Tibial artery (tissue), 4 donors: ENCODE data around the gene MAPK8IP2.
A peak's percentile ranks its signal among the peaks of the same experiment; 100 is the strongest.

Experiments used
- DNase-seq, 2 donors: peaks; one replicate each; pipeline ENCODE4 v3.0.0-alpha.2; 2019
- H3K27ac ChIP-seq, 2 donors: fragments of 200-600 bp; sonication (generic) in 1 of 2; 1 replicate in 1 of 2; 2 replicates in 1 of 2; pipeline ENCODE4 v1.5.1; 2018 to 2019; ENCODE audit warnings: mild to moderate bottlenecking in 1 of 2
- H3K27me3 ChIP-seq, 2 donors: fragments of 200-600 bp; sonication (generic) in 1 of 2; one replicate each; pipeline versions ENCODE4 v1.5.1 to v1.6.0; 2016 to 2019
- H3K36me3 ChIP-seq, 3 donors: fragments of 200-600 bp; sonication (generic) in 2 of 3; one replicate each; pipeline ENCODE4 v1.5.1; 2016 to 2019; ENCODE audit warnings: mild to moderate bottlenecking in 2 of 3
- H3K4me1 ChIP-seq, 4 donors: fragments of 200-600 bp; sonication (generic) in 2 of 4; 1 replicate in 3 of 4; 2 replicates in 1 of 4; pipeline ENCODE4 v1.5.1; 2016 to 2019
- H3K4me3 ChIP-seq, 2 donors: fragments of 200-600 bp; sonication (generic) in 1 of 2; 1 replicate in 1 of 2; 2 replicates in 1 of 2; pipeline ENCODE4 v1.5.1; 2018 to 2019; ENCODE audit warnings: mild to moderate bottlenecking in 2 of 2
- H3K9me3 ChIP-seq, 3 donors: fragments of 200-600 bp; sonication (generic) in 1 of 3; one replicate each; pipeline ENCODE4 v1.5.1; 2016 to 2019
- CTCF ChIP-seq, 2 experiments: fragments of 200-600 bp in 1 of 2; fragments of 450-650 bp in 1 of 2; IDR thresholded peaks; one replicate each; pipeline ENCODE4 v1.5.1; 2017 to 2019; ENCODE audit warnings: antibody characterized with exemption in 2 of 2, mild to moderate bottlenecking in 1 of 2, moderate library complexity in 1 of 2
- intact Hi-C: fragments of 100-400 bp; cut with DNase I; formaldehyde crosslinking; loops from one replicate; pipeline ENCODE4 v1.15.0; 2023; ENCODE audit warnings: low total_unique reads

MAPK8IP2 gene

GRCh38 chr22:50587407-50587806 lies 13.2 kb upstream of the MAPK8IP2 start:
- Histone ChIP-seq H3K9me3 (no peaks in the 10 kb centered on the region), H3K4me3 (no peak overlapping the region), H3K27ac (no peak overlapping the region), H3K36me3 (no peaks in the 10 kb centered on the region), H3K4me1 (peaks cover 0 to 9% (median 7%) of the 10 kb centered on the region in 4 donors), H3K27me3 (no peaks in the 10 kb centered on the region)
- TF ChIP-seq CTCF (IDR thresholded peaks at IDR 0.05): no peak
- DNase-seq: no peak
- intact Hi-C loops: no loop called here

- intact Hi-C loops: no loop called here
Observed at GRCh38 chr22:50595189-50595588, 5.4 kb upstream of the MAPK8IP2 start.

GRCh38 chr22:50597097-50597496 lies 3.5 kb upstream of the MAPK8IP2 start:
- intact Hi-C loops: no loop called here
- no peaks in the 10 kb centered on the region for H3K9me3 ChIP-seq
- H3K36me3 ChIP-seq: peaks cover 0 to 9% (median 5%) of the 10 kb centered on the region in 3 donors
- peaks cover 5 to 36% of the 10 kb centered on the region in 2 donors for H3K27me3 ChIP-seq
- peaks cover 0 to 18% (median 10%) of the 10 kb centered on the region in 4 donors for H3K4me1 ChIP-seq
- no peak for TF ChIP-seq CTCF (IDR thresholded peaks at IDR 0.05)
- no peak overlapping the region for H3K4me3 ChIP-seq
- peak in 1 of 2 donors; percentile 3 for DNase-seq
- no peak overlapping the region for H3K27ac ChIP-seq

More at GRCh38 chr22:50595189-50595588, 5.4 kb upstream of the MAPK8IP2 start:
- peaks cover 0 to 6% (median 1%) of the 10 kb centered on the region in 4 donors for H3K4me1 ChIP-seq
- H3K9me3 ChIP-seq: no peaks in the 10 kb centered on the region
- H3K27ac ChIP-seq: no peak overlapping the region
- H3K36me3 ChIP-seq: peaks cover 0 to 9% (median 5%) of the 10 kb centered on the region in 3 donors
- peaks cover 0 to 22% of the 10 kb centered on the region in 2 donors for H3K27me3 ChIP-seq
- no peak overlapping the region for H3K4me3 ChIP-seq
- no peak for DNase-seq
- TF ChIP-seq CTCF (IDR thresholded peaks at IDR 0.05): no peak

- peak in 1 of 2 donors; percentile 27 for DNase-seq
- peaks cover 0 to 9% (median 5%) of the 10 kb centered on the region in 3 donors for H3K36me3 ChIP-seq
- H3K4me1 ChIP-seq: peaks cover 0 to 18% (median 10%) of the 10 kb centered on the region in 4 donors
- no peak for TF ChIP-seq CTCF (IDR thresholded peaks at IDR 0.05)
- peaks cover 5 to 64% of the 10 kb centered on the region in 2 donors for H3K27me3 ChIP-seq
- H3K9me3 ChIP-seq: no peaks in the 10 kb centered on the region
- intact Hi-C loops: no loop called here
- peak overlapping the region; percentile 25 to 47 for H3K4me3 ChIP-seq
- H3K27ac ChIP-seq: no peak overlapping the region
Observed at GRCh38 chr22:50599816-50600455, 657 bp upstream of the MAPK8IP2 start.

- peak in 1 of 2 donors; percentile 7 for DNase-seq
- H3K27me3 ChIP-seq: peaks cover 5 to 75% of the 10 kb centered on the region in 2 donors
- no peak for TF ChIP-seq CTCF (IDR thresholded peaks at IDR 0.05)
- peaks cover 0 to 6% (median 0%) of the 10 kb centered on the region in 3 donors for H3K36me3 ChIP-seq
- peak overlapping the region; percentile 25 to 47 for H3K4me3 ChIP-seq
- H3K9me3 ChIP-seq: no peaks in the 10 kb centered on the region
- H3K4me1 ChIP-seq: peaks cover 0 to 18% (median 10%) of the 10 kb centered on the region in 4 donors
- H3K27ac ChIP-seq: no peak overlapping the region
- intact Hi-C loops: no loop called here
Observed at GRCh38 chr22:50600967-50601668, 525 bp downstream of the MAPK8IP2 start.
